H1 (cell line): ENCODE results near the gene PPP1R2. TPM values are rescaled to one million over a fixed set of nuclear protein-coding genes. Genes with fewer than 3 reads are reported as not detected.

ENCODE experiments used
- CTBP2 ChIP-seq: IDR thresholded peaks from 2 replicates; pipeline ENCODE4 v1.7.0; 2011; ENCODE audit warnings: borderline replicate concordance, mild to moderate bottlenecking, moderate library complexity, mixed read lengths, low read length; ENCODE audit not compliant: insufficient read depth, insufficient read length
- KDM4A ChIP-seq: IDR thresholded peaks from one replicate; pipeline ENCODE4 v1.7.1; 2012; ENCODE audit warnings: low read depth, mild to moderate bottlenecking, moderate library complexity, low read length, inconsistent platforms; ENCODE audit not compliant: severe bottlenecking
- NANOG ChIP-seq: IDR thresholded peaks from 2 replicates; pipeline ENCODE4 v1.6.1; 2011; ENCODE audit warnings: low read length, low read depth, mild to moderate bottlenecking, inconsistent platforms; ENCODE audit not compliant: insufficient read depth, poor library complexity, severe bottlenecking
- PHF8 ChIP-seq: fragments of 200-600 bp; sonication (generic); conservative IDR thresholded peaks from 2 replicates; pipeline ENCODE4 v1.7.1; 2012; ENCODE audit warnings: low read depth, mild to moderate bottlenecking, inconsistent platforms, low read length, moderate library complexity
- POLR2A ChIP-seq, 2 experiments: IDR thresholded peaks; 1 replicate in 1 of 2; 2 replicates in 1 of 2; pipeline ENCODE4 v1.6.1; 2011; ENCODE audit warnings: low read depth in 2 of 2, low read length in 2 of 2, mild to moderate bottlenecking in 2 of 2; ENCODE audit errors: control extremely low read depth in 1 of 2
- SAP30 ChIP-seq: fragments of 300-600 bp; sonication (generic); IDR thresholded peaks from 2 replicates; pipeline ENCODE4 v1.7.1; 2012; ENCODE audit warnings: low read length, moderate library complexity, mild to moderate bottlenecking, inconsistent platforms; ENCODE audit not compliant: insufficient read depth, insufficient replicate concordance
- SIX5 ChIP-seq: IDR thresholded peaks from 2 replicates; pipeline ENCODE4 v1.6.1; 2011; ENCODE audit warnings: mild to moderate bottlenecking, low read depth, low read length
- YY1 ChIP-seq: IDR thresholded peaks from 2 replicates; pipeline ENCODE4 v1.6.1; 2011; ENCODE audit warnings: low read depth, mild to moderate bottlenecking, low read length
- polyA plus RNA-seq, 7 experiments: library from polyadenylated mRNA; depleted of rRNA in 3 of 7; stranded (reverse) in 5 of 7; unstranded in 2 of 7; fragments of >200 nt in 5 of 7; fragments of 200-250 nt in 2 of 7; gene quantifications; 1 replicate in 5 of 7; 2 replicates in 1 of 7; 4 replicates in 1 of 7; pipeline versions ENCODE4 v1.2.1 to v1.2.3, GENCODE V29; 2011 to 2013; ENCODE audit warnings: missing spikeins in 2 of 7, mixed read lengths in 2 of 7
- total RNA-seq: library from RNA; stranded (reverse); fragmentation: NEBNext Ultra II Directional; extraction: Animal tissue kit (Norgen Biotek cat#: 25700); gene quantifications from 2 replicates; pipeline ENCODE4 v1.2.1, GENCODE V29; 2021
- TF ChIP-seq, protein P1 (sequence below): fragments of 300-600 bp; sonication (generic); IDR thresholded peaks from 2 replicates; pipeline ENCODE4 v1.7.1; 2012; ENCODE audit warnings: low read length, moderate library complexity, mild to moderate bottlenecking, inconsistent platforms; ENCODE audit not compliant: insufficient replicate concordance
- TF ChIP-seq, protein P2 (sequence below): IDR thresholded peaks from 2 replicates; pipeline ENCODE4 v1.6.1; 2011; ENCODE audit warnings: low read depth, mild to moderate bottlenecking, low read length; ENCODE audit not compliant: insufficient read depth

PPP1R2 gene
- total and polyA plus RNA-seq, 2 of the 8 experiments (the other 6 are each of a cell fraction or from before 2014, with no cell fraction given): 14.0 to 26.5 TPM

DNA sequence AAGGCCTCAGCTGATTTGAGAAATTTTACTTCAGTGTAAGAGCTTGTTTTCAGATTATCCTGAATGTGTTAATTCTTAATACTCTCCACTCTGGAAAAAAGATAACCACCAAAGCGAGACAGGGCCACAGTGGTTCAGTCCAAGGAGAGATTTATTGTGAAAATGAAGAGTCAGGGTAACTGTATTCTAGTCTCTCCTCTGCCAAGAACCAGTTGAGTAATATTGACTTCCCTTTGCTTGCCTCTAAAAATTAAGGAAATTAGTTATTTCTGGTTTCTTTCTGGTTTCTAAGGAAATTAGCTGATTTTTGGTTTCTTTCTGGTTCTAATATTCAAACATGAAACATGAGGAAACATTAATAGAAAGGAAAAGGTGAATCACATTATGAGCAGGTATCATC is 34.9 kb downstream of the PPP1R2 start (continued):
- TF ChIP-seq, protein P1, sequence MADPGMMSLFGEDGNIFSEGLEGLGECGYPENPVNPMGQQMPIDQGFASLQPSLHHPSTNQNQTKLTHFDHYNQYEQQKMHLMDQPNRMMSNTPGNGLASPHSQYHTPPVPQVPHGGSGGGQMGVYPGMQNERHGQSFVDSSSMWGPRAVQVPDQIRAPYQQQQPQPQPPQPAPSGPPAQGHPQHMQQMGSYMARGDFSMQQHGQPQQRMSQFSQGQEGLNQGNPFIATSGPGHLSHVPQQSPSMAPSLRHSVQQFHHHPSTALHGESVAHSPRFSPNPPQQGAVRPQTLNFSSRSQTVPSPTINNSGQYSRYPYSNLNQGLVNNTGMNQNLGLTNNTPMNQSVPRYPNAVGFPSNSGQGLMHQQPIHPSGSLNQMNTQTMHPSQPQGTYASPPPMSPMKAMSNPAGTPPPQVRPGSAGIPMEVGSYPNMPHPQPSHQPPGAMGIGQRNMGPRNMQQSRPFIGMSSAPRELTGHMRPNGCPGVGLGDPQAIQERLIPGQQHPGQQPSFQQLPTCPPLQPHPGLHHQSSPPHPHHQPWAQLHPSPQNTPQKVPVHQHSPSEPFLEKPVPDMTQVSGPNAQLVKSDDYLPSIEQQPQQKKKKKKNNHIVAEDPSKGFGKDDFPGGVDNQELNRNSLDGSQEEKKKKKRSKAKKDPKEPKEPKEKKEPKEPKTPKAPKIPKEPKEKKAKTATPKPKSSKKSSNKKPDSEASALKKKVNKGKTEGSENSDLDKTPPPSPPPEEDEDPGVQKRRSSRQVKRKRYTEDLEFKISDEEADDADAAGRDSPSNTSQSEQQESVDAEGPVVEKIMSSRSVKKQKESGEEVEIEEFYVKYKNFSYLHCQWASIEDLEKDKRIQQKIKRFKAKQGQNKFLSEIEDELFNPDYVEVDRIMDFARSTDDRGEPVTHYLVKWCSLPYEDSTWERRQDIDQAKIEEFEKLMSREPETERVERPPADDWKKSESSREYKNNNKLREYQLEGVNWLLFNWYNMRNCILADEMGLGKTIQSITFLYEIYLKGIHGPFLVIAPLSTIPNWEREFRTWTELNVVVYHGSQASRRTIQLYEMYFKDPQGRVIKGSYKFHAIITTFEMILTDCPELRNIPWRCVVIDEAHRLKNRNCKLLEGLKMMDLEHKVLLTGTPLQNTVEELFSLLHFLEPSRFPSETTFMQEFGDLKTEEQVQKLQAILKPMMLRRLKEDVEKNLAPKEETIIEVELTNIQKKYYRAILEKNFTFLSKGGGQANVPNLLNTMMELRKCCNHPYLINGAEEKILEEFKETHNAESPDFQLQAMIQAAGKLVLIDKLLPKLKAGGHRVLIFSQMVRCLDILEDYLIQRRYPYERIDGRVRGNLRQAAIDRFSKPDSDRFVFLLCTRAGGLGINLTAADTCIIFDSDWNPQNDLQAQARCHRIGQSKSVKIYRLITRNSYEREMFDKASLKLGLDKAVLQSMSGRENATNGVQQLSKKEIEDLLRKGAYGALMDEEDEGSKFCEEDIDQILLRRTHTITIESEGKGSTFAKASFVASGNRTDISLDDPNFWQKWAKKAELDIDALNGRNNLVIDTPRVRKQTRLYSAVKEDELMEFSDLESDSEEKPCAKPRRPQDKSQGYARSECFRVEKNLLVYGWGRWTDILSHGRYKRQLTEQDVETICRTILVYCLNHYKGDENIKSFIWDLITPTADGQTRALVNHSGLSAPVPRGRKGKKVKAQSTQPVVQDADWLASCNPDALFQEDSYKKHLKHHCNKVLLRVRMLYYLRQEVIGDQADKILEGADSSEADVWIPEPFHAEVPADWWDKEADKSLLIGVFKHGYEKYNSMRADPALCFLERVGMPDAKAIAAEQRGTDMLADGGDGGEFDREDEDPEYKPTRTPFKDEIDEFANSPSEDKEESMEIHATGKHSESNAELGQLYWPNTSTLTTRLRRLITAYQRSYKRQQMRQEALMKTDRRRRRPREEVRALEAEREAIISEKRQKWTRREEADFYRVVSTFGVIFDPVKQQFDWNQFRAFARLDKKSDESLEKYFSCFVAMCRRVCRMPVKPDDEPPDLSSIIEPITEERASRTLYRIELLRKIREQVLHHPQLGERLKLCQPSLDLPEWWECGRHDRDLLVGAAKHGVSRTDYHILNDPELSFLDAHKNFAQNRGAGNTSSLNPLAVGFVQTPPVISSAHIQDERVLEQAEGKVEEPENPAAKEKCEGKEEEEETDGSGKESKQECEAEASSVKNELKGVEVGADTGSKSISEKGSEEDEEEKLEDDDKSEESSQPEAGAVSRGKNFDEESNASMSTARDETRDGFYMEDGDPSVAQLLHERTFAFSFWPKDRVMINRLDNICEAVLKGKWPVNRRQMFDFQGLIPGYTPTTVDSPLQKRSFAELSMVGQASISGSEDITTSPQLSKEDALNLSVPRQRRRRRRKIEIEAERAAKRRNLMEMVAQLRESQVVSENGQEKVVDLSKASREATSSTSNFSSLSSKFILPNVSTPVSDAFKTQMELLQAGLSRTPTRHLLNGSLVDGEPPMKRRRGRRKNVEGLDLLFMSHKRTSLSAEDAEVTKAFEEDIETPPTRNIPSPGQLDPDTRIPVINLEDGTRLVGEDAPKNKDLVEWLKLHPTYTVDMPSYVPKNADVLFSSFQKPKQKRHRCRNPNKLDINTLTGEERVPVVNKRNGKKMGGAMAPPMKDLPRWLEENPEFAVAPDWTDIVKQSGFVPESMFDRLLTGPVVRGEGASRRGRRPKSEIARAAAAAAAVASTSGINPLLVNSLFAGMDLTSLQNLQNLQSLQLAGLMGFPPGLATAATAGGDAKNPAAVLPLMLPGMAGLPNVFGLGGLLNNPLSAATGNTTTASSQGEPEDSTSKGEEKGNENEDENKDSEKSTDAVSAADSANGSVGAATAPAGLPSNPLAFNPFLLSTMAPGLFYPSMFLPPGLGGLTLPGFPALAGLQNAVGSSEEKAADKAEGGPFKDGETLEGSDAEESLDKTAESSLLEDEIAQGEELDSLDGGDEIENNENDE: no peak
- TF ChIP-seq KDM4A: no peak
- TF ChIP-seq POLR2A (IDR thresholded peaks at IDR 0.05; ENCODE audit: control extremely low read depth in 1 of 2, low read depth in 2 of 2, low read length in 2 of 2): no peak
- no peak for TF ChIP-seq CTBP2
- TF ChIP-seq SAP30: no peak
- TF ChIP-seq, protein P2, sequence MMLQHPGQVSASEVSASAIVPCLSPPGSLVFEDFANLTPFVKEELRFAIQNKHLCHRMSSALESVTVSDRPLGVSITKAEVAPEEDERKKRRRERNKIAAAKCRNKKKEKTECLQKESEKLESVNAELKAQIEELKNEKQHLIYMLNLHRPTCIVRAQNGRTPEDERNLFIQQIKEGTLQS: no peak
- TF ChIP-seq YY1: no peak
- TF ChIP-seq NANOG: no peak
- no peak for TF ChIP-seq SIX5
- TF ChIP-seq PHF8: no peak
